ENCODE results near the gene MYORG. TPM values are rescaled to one million over a fixed set of nuclear protein-coding genes. Genes with fewer than 3 reads are reported as not detected.
"Not testable (repeated sequence)": the region's sequence is repeated elsewhere in the genome, so short reads cannot be mapped to it uniquely, and the experiment has no call there.

MYORG gene
- polyA plus RNA-seq, 4 donors, result 9.7 to 83.0 (median 13.7) TPM

DNA sequence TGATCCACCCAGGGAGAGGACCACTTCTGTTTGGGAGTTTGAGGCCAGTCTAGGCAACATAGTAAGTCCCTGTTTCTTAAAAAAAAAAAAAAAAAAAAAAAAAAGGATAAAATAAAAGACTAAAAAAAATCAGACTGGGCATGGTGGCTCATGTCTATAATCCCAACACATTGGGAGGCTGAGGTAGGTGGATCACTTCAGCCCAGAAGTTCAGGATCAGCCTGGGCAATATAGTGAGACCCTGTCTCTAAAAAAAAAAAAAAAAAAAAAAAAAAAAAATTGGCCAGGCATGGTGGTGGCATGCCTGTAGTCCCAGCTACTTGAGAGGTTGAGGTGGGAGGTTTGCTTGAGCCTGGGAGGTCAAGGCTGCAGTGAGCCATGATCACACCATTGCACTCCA lies 38.6 kb downstream of the MYORG start:
- Histone ChIP-seq H3K36me3 (ENCODE audit: control insufficient read depth in 3 of 3, insufficient read depth in 2 of 3, low read depth in 1 of 3, low read length in 3 of 3) (peaks cover 2 to 52% (median 8%) of the 10 kb centered on the region in 3 donors), H3K4me1 (ENCODE audit: control insufficient read depth in 3 of 3, insufficient read depth in 2 of 3, low read depth in 1 of 3, low read length in 2 of 3) (peaks cover 0 to 20% (median 2%) of the 10 kb centered on the region in 3 donors)
- not testable (repeated sequence) for H3K27me3 ChIP-seq (ENCODE audit: control insufficient read depth in 3 of 3, insufficient read depth in 3 of 3, low read length in 3 of 3); FAIRE-seq; H3K9me3 ChIP-seq (ENCODE audit: control insufficient read depth in 2 of 2, insufficient read depth in 1 of 2, low read depth in 1 of 2, low read length in 1 of 2); H3K4me3 ChIP-seq (ENCODE audit: low read depth in 1 of 3, low read length in 3 of 3); H3K27ac ChIP-seq (ENCODE audit: low read depth in 1 of 3, low read length in 2 of 3); DNase-seq

DNA sequence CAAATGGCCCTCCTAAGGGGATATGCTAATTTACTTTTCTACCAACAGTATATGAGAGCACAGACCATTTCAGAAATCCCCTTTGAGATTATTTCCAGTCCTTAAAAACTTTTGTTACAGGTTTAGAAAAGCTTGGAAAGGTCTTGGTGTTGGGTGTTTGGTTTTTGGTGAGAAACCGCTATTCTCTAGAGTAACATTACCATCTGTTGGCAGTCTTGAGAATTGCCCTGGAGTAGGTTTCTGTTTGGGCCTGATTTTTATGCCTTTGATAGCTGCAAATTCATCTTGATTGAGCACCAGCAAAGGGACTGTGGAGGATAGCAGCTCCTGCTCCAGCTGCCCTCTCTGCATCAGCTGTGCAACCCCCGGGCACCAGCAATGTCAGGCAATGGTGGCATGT lies 39.3 kb downstream of the MYORG start:
- peaks cover 2 to 46% (median 8%) of the 10 kb centered on the region in 3 donors for H3K36me3 ChIP-seq (ENCODE audit: control insufficient read depth in 3 of 3, insufficient read depth in 2 of 3, low read depth in 1 of 3, low read length in 3 of 3)
- no peaks in the 10 kb centered on the region for H3K27me3 ChIP-seq (ENCODE audit: control insufficient read depth in 3 of 3, insufficient read depth in 3 of 3, low read length in 3 of 3)
- no peak overlapping the region for H3K27ac ChIP-seq (ENCODE audit: low read depth in 1 of 3, low read length in 2 of 3)
- no peak for DNase-seq
- peaks cover 0 to 17% (median 0%) of the 10 kb centered on the region in 3 donors for H3K4me1 ChIP-seq (ENCODE audit: control insufficient read depth in 3 of 3, insufficient read depth in 2 of 3, low read depth in 1 of 3, low read length in 2 of 3)
- no peak overlapping the region for H3K4me3 ChIP-seq (ENCODE audit: low read depth in 1 of 3, low read length in 3 of 3)
- WGBS, 3 donors, result 71 to 96% (median 77%) methylated on average over 2 of the region's 2 CpGs
- no peak for FAIRE-seq
- no peaks in the 10 kb centered on the region for H3K9me3 ChIP-seq (ENCODE audit: control insufficient read depth in 2 of 2, insufficient read depth in 1 of 2, low read depth in 1 of 2, low read length in 1 of 2)

DNA sequence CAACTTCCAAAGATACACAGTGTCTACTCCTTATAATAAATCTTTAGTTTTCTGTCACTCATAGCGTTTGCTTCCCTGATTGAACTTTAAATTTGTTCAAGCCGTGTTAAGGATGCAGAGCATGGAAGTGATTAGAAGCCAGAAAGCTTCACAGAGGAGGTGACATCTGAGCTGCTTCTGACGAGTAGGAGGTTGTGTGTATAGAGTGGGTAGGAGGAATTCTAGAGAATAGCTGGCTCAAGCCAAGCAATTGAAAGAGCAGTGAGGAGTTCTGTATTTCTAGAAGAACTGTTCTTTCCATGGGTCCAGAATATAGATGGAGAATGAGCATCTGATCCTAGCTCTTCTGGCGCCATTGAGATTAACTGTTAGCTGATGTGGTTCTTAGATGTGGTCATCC lies 41.3 kb downstream of the MYORG start:
- no peak overlapping the region for H3K4me3 ChIP-seq (ENCODE audit: low read depth in 1 of 3, low read length in 3 of 3)
- no peaks in the 10 kb centered on the region for H3K27me3 ChIP-seq (ENCODE audit: control insufficient read depth in 3 of 3, insufficient read depth in 3 of 3, low read length in 3 of 3)
- peaks cover 2 to 31% (median 2%) of the 10 kb centered on the region in 3 donors for H3K36me3 ChIP-seq (ENCODE audit: control insufficient read depth in 3 of 3, insufficient read depth in 2 of 3, low read depth in 1 of 3, low read length in 3 of 3)
- peaks cover 0 to 9% (median 1%) of the 10 kb centered on the region in 3 donors for H3K4me1 ChIP-seq (ENCODE audit: control insufficient read depth in 3 of 3, insufficient read depth in 2 of 3, low read depth in 1 of 3, low read length in 2 of 3)
- no peak for FAIRE-seq
- no peaks in the 10 kb centered on the region for H3K9me3 ChIP-seq (ENCODE audit: control insufficient read depth in 2 of 2, insufficient read depth in 1 of 2, low read depth in 1 of 2, low read length in 1 of 2)
- 80 to 88% (median 83%) methylated on average over 4 of the region's 4 CpGs for WGBS, 3 donors
- DNase-seq, result no peak
- H3K27ac ChIP-seq (ENCODE audit: low read depth in 1 of 3, low read length in 2 of 3), result no peak overlapping the region

DNA sequence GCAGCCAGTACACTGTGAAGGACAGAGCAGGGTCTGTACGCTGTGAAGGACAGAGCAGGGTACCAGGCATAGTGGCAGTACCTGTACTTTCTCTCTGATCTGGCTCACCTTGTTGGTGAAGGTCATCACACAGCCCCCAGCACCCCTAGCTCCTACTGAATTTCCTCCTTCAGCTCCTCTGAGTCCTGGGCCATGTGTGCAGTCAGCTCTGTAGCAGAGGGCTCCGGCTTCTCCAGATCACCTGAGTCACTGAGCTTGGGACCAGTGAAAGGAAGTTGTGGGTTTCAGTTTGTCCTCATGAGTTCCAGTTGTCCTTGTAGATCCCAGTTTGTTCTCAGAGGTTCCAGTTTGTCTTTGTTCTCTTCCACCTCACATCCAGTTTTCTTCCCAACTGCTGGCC lies 41.8 kb downstream of the MYORG start:
- WGBS, 3 donors, result 88 to 92% (median 92%) methylated on average over 2 of the region's 2 CpGs
- Histone ChIP-seq H3K27me3 (ENCODE audit: control insufficient read depth in 3 of 3, insufficient read depth in 3 of 3, low read length in 3 of 3) (no peaks in the 10 kb centered on the region), H3K9me3 (ENCODE audit: control insufficient read depth in 2 of 2, insufficient read depth in 1 of 2, low read depth in 1 of 2, low read length in 1 of 2) (no peaks in the 10 kb centered on the region), H3K27ac (ENCODE audit: low read depth in 1 of 3, low read length in 2 of 3) (no peak overlapping the region), H3K36me3 (ENCODE audit: control insufficient read depth in 3 of 3, insufficient read depth in 2 of 3, low read depth in 1 of 3, low read length in 3 of 3) (peaks cover 2 to 27% (median 2%) of the 10 kb centered on the region in 3 donors), H3K4me1 (ENCODE audit: control insufficient read depth in 3 of 3, insufficient read depth in 2 of 3, low read depth in 1 of 3, low read length in 2 of 3) (peaks cover 0 to 10% (median 1%) of the 10 kb centered on the region in 3 donors), H3K4me3 (ENCODE audit: low read depth in 1 of 3, low read length in 3 of 3) (no peak overlapping the region)
- DNase-seq (no peak), FAIRE-seq (no peak)

DNA sequence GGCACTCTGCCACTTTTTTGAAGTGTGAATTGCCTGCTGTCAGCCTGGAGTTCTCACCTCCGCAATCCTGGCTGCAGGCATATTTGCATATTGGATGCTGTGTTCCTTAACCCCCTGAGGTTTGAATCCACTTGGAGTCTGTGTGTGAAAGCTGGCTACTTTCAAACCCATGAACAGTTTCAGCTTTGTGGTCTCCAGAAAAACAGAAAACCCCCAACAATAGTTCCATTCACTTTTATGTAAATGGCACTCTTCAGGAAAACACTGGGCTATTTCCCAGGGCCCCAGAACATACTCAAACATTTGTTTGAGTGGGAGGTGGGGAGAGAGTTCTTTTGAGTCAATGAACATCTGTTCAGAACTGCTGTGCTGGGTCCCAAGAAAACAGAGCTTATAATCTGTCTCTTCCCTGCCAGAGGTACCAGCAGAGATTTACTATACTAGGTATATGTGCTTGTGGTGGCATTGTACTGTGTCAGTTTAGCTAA lies 42.3 kb downstream of the MYORG start:
- no peaks in the 10 kb centered on the region for H3K27me3 ChIP-seq (ENCODE audit: control insufficient read depth in 3 of 3, insufficient read depth in 3 of 3, low read length in 3 of 3)
- FAIRE-seq (no peak), DNase-seq (no peak)

DNA sequence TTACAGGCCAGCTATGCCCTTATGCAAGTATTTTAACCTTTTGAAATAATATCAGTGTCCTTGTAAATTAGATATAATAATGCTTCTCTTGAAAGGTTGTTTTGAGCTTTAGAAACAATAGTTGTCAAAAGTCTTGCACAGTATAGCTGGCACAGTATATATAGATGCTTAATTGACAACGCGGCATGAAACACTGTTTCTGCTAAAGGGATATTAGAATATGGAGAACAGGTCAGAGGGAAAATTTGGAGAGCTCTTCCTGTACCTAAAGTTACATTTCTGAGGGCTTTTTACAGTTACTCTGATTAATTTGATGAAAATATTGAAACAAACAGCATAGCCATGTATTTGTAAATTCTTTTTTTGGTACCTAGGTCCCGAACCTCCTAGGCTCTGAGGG lies 42.9 kb downstream of the MYORG start:
- Histone ChIP-seq H3K9me3 (ENCODE audit: control insufficient read depth in 2 of 2, insufficient read depth in 1 of 2, low read depth in 1 of 2, low read length in 1 of 2) (no peaks in the 10 kb centered on the region), H3K27me3 (ENCODE audit: control insufficient read depth in 3 of 3, insufficient read depth in 3 of 3, low read length in 3 of 3) (no peaks in the 10 kb centered on the region), H3K36me3 (ENCODE audit: control insufficient read depth in 3 of 3, insufficient read depth in 2 of 3, low read depth in 1 of 3, low read length in 3 of 3) (peaks cover 0 to 16% (median 0%) of the 10 kb centered on the region in 3 donors), H3K27ac (ENCODE audit: low read depth in 1 of 3, low read length in 2 of 3) (no peak overlapping the region), H3K4me1 (ENCODE audit: control insufficient read depth in 3 of 3, insufficient read depth in 2 of 3, low read depth in 1 of 3, low read length in 2 of 3) (peaks cover 0 to 10% (median 1%) of the 10 kb centered on the region in 3 donors), H3K4me3 (ENCODE audit: low read depth in 1 of 3, low read length in 3 of 3) (no peak overlapping the region)
- DNase-seq (no peak), FAIRE-seq (no peak)
- 72 to 75% (median 73%) methylated on average over 3 of the region's 3 CpGs for WGBS, 3 donors

More for the DNA sequence above, 42.3 kb downstream of the MYORG start:
- WGBS, 3 donors, result 71% methylated on average over 1 of the region's 1 CpG
- Histone ChIP-seq H3K36me3 (ENCODE audit: control insufficient read depth in 3 of 3, insufficient read depth in 2 of 3, low read depth in 1 of 3, low read length in 3 of 3) (peaks cover 2 to 21% (median 2%) of the 10 kb centered on the region in 3 donors), H3K4me1 (ENCODE audit: control insufficient read depth in 3 of 3, insufficient read depth in 2 of 3, low read depth in 1 of 3, low read length in 2 of 3) (peaks cover 0 to 10% (median 1%) of the 10 kb centered on the region in 3 donors), H3K9me3 (ENCODE audit: control insufficient read depth in 2 of 2, insufficient read depth in 1 of 2, low read depth in 1 of 2, low read length in 1 of 2) (no peaks in the 10 kb centered on the region), H3K27ac (ENCODE audit: low read depth in 1 of 3, low read length in 2 of 3) (no peak overlapping the region), H3K4me3 (ENCODE audit: low read depth in 1 of 3, low read length in 3 of 3) (no peak overlapping the region)

DNA sequence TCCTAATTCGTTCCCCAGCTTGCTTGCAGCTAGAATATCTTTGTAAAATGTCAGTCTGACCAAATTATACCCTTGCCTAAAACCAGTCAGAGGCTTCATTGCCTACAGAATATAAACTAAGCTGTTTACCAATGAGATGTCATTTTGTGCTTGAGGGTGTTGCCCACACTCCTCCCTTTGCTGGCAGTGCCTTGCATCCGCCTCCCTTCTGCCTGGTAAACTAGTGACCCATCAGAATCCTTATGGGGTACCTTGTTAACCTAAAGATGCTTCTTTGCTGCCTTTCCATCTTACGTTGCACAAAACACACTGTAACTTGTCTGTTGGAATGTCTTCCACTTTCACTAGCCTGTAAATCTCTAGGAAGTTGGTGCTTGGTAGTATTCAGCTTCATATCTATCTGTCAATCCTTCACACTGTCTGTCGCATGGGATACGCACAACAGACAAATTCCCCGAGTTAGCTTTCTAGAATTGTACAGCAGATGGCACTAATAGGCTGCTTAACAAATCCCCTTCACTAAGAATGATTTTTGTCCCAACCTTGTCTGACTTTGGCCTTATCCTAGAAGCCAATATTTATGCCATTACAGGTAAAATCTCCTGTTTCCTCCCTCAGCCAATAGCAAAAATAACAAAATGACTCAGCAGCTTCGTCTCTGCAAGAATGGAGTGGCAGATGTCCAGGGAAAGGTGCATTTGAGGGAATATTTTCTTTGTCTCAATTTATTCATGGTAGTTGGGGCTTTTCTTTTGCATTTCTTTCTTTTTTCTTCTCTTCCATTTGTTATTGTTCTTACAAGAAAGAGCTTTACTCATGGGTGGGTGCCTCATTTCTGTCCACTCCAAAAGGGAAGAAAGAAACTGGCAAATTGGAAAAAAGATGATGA lies 44.4 kb downstream of the MYORG start:
- FAIRE-seq, result no peak
- 31 to 45% (median 34%) methylated on average over 7 of the region's 7 CpGs for WGBS, 3 donors
- H3K4me1 ChIP-seq (ENCODE audit: control insufficient read depth in 3 of 3, insufficient read depth in 2 of 3, low read depth in 1 of 3, low read length in 2 of 3), result peaks cover 0 to 17% (median 1%) of the 10 kb centered on the region in 3 donors
- H3K36me3 ChIP-seq (ENCODE audit: control insufficient read depth in 3 of 3, insufficient read depth in 2 of 3, low read depth in 1 of 3, low read length in 3 of 3), result peaks cover 0 to 7% (median 0%) of the 10 kb centered on the region in 3 donors
- H3K27me3 ChIP-seq (ENCODE audit: control insufficient read depth in 3 of 3, insufficient read depth in 3 of 3, low read length in 3 of 3), result no peaks in the 10 kb centered on the region
- no peak overlapping the region for H3K27ac ChIP-seq (ENCODE audit: low read depth in 1 of 3, low read length in 2 of 3)
- H3K9me3 ChIP-seq (ENCODE audit: control insufficient read depth in 2 of 2, insufficient read depth in 1 of 2, low read depth in 1 of 2, low read length in 1 of 2), result no peaks in the 10 kb centered on the region
- peak; percentile 71 to 73 for DNase-seq
- no peak overlapping the region for H3K4me3 ChIP-seq (ENCODE audit: low read depth in 1 of 3, low read length in 3 of 3)

DNA sequence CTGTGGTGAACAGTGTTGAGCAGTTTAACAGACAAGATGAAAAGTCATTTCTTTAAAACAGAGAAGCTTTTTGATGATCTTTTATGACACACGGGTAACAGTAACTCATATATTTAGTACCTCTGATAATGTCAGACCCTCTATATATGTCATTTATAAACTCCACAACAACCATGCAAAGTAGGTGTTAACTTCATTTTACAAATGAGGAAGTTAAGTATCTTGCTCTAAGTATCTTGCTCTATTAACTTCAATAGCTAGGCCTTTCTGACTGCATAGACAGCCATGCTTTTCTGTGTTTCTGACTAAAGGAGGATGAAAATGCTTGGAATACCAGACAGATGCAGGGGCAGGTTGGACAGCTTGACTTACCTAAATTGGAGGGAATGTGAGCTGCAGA lies 45.5 kb downstream of the MYORG start:
- FAIRE-seq, result no peak
- H3K27me3 ChIP-seq (ENCODE audit: control insufficient read depth in 3 of 3, insufficient read depth in 3 of 3, low read length in 3 of 3), result no peaks in the 10 kb centered on the region
- H3K4me3 ChIP-seq (ENCODE audit: low read depth in 1 of 3, low read length in 3 of 3), result no peak overlapping the region

More for the DNA sequence above, 45.5 kb downstream of the MYORG start:
- WGBS, 3 donors, result 76 to 81% (median 77%) methylated on average over 1 of the region's 1 CpG
- H3K27ac ChIP-seq (ENCODE audit: low read depth in 1 of 3, low read length in 2 of 3), result no peak overlapping the region
- peaks cover 0 to 4% (median 0%) of the 10 kb centered on the region in 3 donors for H3K36me3 ChIP-seq (ENCODE audit: control insufficient read depth in 3 of 3, insufficient read depth in 2 of 3, low read depth in 1 of 3, low read length in 3 of 3)
- H3K9me3 ChIP-seq (ENCODE audit: control insufficient read depth in 2 of 2, insufficient read depth in 1 of 2, low read depth in 1 of 2, low read length in 1 of 2), result no peaks in the 10 kb centered on the region
- H3K4me1 ChIP-seq (ENCODE audit: control insufficient read depth in 3 of 3, insufficient read depth in 2 of 3, low read depth in 1 of 3, low read length in 2 of 3), result peaks cover 0 to 17% (median 1%) of the 10 kb centered on the region in 3 donors
- no peak for DNase-seq

All from small intestine (tissue), 7 donors.